Right ventricle myocardium inferior (tissue), 1 donor: Measurements from ENCODE around the gene TOMM40. TPM values are rescaled to one million over a fixed set of nuclear protein-coding genes. Genes with fewer than 3 reads are reported as not detected.
A peak's percentile ranks its signal among the peaks of the same experiment; 100 is the strongest.

Source experiments
- ATAC-seq: fragments of 200-7000 bp; cut with Tn5 transposase; one replicate; pipeline ENCODE4 v1.9.1; 2020; ENCODE audit warnings: mild to moderate bottlenecking, moderate library complexity
- DNase-seq: peaks from one replicate; pipeline ENCODE4 v3.0.0; 2021; ENCODE audit errors: missing footprints
- intact Hi-C: fragments of 100-400 bp; cut with DNase I; formaldehyde crosslinking; loops from one replicate; pipeline ENCODE4 v1.11.0; 2022
- total RNA-seq: library from RNA; stranded (reverse); fragmentation: NEBNext Ultra II Directional; extraction: Animal tissue kit (Norgen Biotek cat#: 25700); gene quantifications from one replicate; pipeline ENCODE4 v1.2.1, GENCODE V29; 2021
- donor health status: DM: no; HTN: yes; CAD: no; lungs with severe emphysema.

TOMM40 gene
- total RNA-seq, 1 donor from 2014 or later: 45.3 TPM

GRCh38 chr19:44889830-44890365, 1.2 kb upstream of the TOMM40 start:
- intact Hi-C loops: loop anchor here (2.0 kb wide), 2 partner anchors 43 to 65 kb away; partner anchors contain the start of genes CLPTM1 and NECTIN2
- peak; percentile 71 for DNase-seq
- no peak for ATAC-seq

DNA sequence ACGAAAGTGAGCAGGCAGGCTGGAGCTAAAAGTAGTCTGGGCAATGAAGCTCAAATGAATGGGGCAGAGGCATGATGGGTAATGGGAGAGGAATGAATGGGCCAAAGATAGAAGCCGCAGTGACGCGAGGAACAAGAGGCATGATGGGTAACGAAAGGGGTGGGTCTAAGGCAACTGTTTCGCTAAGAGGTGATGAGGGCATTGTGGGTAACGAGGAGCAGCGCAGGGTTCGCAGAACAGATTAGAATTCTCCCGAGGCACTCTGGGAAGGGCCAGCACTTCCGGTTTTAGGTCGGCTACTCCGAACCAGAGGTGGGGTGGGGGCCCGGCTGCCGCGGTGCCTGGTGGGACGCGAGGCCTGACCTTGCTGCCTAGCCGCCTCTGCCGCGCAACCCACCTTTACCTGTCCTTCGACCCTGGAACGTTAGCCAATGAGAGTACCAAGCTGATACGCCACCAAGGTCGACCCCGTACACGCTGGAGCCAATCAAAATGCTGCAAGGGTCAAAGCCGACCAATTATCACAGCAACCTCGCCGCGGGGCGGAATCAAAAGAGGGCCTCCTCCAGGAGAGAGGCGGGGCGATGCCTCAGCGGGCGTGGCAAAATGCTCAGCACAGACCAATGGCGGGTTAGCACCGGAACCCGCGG, 563 bp upstream of the TOMM40 start:
- intact Hi-C loops: loop anchor here (2.0 kb wide), 2 partner anchors 44 to 64 kb away; partner anchors contain the start of genes CLPTM1 and NECTIN2
- ATAC-seq: peak; percentile 93
- no peak for DNase-seq

GRCh38 chr19:44892932-44893331, 1.9 kb downstream of the TOMM40 start:
- intact Hi-C loops: no loop called here
- ATAC-seq (no peak), DNase-seq (peak; percentile 9)

DNA sequence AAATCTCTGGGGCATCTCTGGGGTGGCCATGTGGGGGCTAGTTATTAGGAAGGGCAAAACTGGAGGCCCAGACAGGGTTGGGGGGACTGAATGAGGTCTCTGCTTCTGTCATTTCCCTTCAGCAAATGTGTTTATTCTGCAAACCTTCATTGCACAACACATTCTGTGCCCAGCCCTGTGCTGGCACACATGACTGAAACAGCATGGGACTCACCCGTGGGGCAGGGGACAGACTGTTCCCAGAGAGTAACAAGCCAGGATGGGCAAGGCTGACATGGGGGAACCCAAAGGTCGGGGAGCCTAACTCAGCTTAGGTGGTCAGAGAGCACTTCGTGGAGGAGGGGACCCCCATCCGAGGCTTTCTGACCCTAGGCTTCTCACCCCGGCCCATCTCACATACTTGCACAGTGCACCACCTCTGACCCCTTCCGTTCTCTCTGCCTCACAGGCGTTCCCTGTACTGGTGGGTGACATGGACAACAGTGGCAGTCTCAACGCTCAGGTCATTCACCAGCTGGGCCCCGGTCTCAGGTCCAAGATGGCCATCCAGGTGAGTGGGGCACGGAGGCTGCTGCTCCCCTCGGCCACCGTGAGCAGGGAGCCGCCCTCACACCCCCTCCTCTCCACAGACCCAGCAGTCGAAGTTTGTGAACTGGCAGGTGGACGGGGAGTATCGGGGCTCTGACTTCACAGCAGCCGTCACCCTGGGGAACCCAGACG, 2.4 kb downstream of the TOMM40 start:
- ATAC-seq (no peak), DNase-seq (peak; percentile 46)
- intact Hi-C loops: no loop called here

DNA sequence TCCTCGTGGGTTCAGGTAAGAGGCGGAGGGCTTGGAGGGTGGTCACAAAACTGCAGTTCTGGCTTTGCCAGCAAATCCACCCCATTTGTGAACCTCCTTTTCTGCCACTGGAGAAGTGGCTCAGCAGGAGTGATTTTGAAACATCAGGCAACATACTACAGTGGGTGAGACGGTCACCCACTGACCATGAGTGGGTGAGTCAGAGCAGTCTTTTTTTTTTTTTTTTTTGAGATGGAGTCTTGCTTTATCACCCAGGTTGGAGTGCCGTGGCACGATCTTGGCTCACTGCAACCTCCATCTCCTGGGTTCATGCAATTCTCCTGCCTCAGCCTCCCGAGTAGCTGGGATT, 3.0 kb downstream of the TOMM40 start:
- intact Hi-C loops: no loop called here
- ATAC-seq (no peak), DNase-seq (peak; percentile 4)

- no peak for ATAC-seq
- intact Hi-C loops: no loop called here
- DNase-seq: no peak
These were observed 3.9 kb downstream of the TOMM40 start for GRCh38 chr19:44894946-44895345.

- intact Hi-C loops: no loop called here
- DNase-seq: peak; percentile 22
- no peak for ATAC-seq
These were observed 6.8 kb downstream of the TOMM40 start for GRCh38 chr19:44897835-44898234.

GRCh38 chr19:44900328-44901244, 9.5 kb downstream of the TOMM40 start:
- intact Hi-C loops: loop anchor here (10.0 kb wide), 1 partner anchor 434 kb away; no protein-coding TSS in a partner anchor
- peak; percentile 60 for DNase-seq
- no peak for ATAC-seq

DNA sequence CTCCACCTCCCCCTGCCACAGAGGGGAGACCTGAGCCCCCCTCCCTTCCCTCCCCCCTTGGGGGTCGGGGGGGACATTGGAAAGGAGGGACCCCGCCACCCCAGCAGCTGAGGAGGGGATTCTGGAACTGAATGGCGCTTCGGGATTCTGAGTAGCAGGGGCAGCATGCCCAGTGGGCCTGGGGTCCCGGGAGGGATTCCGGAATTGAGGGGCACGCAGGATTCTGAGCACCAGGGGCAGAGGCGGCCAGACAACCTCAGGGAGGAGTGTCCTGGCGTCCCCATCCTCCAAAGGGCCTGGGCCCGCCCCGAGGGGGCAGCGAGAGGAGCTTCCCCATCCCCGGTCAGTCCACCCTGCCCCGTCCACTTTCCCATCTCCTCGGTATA, 12.2 kb downstream of the TOMM40 start:
- intact Hi-C loops: loop anchor here (10.0 kb wide), 1 partner anchor 432 kb away; no protein-coding TSS in a partner anchor
- DNase-seq: peak; percentile 35
- ATAC-seq: no peak

DNA sequence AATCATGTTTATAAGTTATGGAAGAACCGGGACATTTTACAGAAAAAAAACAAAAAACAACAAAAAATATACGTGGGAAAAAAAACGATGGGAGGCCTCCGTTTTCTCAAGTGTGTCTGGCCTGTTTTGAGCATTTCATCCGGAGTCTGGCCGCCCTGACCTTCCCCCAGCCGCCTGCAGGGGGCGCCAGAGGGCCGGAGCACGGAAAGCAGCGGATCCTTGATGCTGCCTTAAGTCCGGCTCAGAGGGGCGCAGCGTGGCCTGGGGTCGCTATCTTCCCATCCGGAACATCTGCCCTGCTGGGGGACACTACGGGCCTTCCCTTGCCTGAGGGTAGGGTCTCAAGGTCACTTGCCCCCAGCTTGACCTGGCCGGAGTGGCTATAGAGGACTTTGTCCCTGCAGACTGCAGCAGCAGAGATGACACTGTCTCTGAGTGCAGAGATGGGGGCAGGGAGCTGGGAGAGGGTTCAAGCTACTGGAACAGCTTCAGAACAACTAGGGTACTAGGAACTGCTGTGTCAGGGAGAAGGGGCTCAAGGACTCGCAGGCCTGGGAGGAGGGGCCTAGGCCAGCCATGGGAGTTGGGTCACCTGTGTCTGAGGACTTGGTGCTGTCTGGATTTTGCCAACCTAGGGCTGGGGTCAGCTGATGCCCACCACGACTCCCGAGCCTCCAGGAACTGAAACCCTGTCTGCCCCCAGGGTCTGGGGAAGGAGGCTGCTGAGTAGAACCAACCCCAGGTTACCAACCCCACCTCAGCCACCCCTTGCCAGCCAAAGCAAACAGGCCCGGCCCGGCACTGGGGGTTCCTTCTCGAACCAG, 12.8 kb downstream of the TOMM40 start:
- peak; percentile 69 for ATAC-seq
- intact Hi-C loops: loop anchor here (2.0 to 10.0 kb wide), 2 partner anchors 47 to 431 kb away; no protein-coding TSS in a partner anchor
- peak; percentile 89 for DNase-seq

- DNase-seq (peak; percentile 57), ATAC-seq (no peak)
These were observed 13.5 kb downstream of the TOMM40 start for GRCh38 chr19:44904426-44904994.

DNA sequence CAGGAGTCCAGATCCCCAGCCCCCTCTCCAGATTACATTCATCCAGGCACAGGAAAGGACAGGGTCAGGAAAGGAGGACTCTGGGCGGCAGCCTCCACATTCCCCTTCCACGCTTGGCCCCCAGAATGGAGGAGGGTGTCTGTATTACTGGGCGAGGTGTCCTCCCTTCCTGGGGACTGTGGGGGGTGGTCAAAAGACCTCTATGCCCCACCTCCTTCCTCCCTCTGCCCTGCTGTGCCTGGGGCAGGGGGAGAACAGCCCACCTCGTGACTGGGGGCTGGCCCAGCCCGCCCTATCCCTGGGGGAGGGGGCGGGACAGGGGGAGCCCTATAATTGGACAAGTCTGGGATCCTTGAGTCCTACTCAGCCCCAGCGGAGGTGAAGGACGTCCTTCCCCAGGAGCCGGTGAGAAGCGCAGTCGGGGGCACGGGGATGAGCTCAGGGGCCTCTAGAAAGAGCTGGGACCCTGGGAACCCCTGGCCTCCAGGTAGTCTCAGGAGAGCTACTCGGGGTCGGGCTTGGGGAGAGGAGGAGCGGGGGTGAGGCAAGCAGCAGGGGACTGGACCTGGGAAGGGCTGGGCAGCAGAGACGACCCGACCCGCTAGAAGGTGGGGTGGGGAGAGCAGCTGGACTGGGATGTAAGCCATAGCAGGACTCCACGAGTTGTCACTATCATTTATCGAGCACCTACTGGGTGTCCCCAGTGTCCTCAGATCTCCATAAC, 14.5 kb downstream of the TOMM40 start, which contains the start of gene APOE:
APOE (plus strand) TSS at position 360 of the 724 bp plus-strand sequence. CDS start 829 bp downstream, outside the sequence.
- DNase-seq (peak; percentile 51), ATAC-seq (peak; percentile 21)
- intact Hi-C loops: loop anchor here (2.0 to 10.0 kb wide), 2 partner anchors 45 to 429 kb away; no protein-coding TSS in a partner anchor

More at GRCh38 chr19:44904426-44904994, 13.5 kb downstream of the TOMM40 start:
- intact Hi-C loops: loop anchor here (2.0 to 10.0 kb wide), 2 partner anchors 46 to 430 kb away; no protein-coding TSS in a partner anchor

GRCh38 chr19:44907613-44908012, 16.6 kb downstream of the TOMM40 start:
- no peak for ATAC-seq
- peak; percentile 34 for DNase-seq
- intact Hi-C loops: loop anchor here (10.0 kb wide), 1 partner anchor 427 kb away; no protein-coding TSS in a partner anchor

GRCh38 chr19:44908074-44908835, 17.2 kb downstream of the TOMM40 start:
- intact Hi-C loops: loop anchor here (10.0 kb wide), 1 partner anchor 427 kb away; no protein-coding TSS in a partner anchor
- ATAC-seq (no peak), DNase-seq (peak; percentile 39)

DNA sequence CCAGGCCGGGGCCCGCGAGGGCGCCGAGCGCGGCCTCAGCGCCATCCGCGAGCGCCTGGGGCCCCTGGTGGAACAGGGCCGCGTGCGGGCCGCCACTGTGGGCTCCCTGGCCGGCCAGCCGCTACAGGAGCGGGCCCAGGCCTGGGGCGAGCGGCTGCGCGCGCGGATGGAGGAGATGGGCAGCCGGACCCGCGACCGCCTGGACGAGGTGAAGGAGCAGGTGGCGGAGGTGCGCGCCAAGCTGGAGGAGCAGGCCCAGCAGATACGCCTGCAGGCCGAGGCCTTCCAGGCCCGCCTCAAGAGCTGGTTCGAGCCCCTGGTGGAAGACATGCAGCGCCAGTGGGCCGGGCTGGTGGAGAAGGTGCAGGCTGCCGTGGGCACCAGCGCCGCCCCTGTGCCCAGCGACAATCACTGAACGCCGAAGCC, 17.8 kb downstream of the TOMM40 start:
- ATAC-seq (no peak), DNase-seq (peak; percentile 37)
- intact Hi-C loops: loop anchor here (10.0 kb wide), 1 partner anchor 426 kb away; no protein-coding TSS in a partner anchor

GRCh38 chr19:44909775-44910174, 18.7 kb downstream of the TOMM40 start:
- intact Hi-C loops: loop anchor here (10.0 kb wide), 1 partner anchor 425 kb away; no protein-coding TSS in a partner anchor
- no peak for ATAC-seq
- DNase-seq: peak; percentile 27
